ENCODE results near the gene DVL1. TPM values are rescaled to one million over a fixed set of nuclear protein-coding genes. Genes with fewer than 3 reads are reported as not detected.
A peak's percentile ranks its signal among the peaks of the same experiment; 100 is the strongest.

The DVL1 gene
- total and polyA plus RNA-seq, 10 of the 15 experiments (the other 5 are each of a cell fraction or from before 2014, with no cell fraction given), result 0.10 to 31.1 (median 4.6) TPM

- SMC1A ChIA-PET (ENCODE audit: uncharacterized antibody, unreplicated experiment), result no interaction called here
- Histone ChIP-seq H3K9ac (ENCODE audit: control insufficient read depth, insufficient read depth, low read length) (no peak overlapping the region), H3K4me3 (no peak overlapping the region), H3K27me3 (replicated peaks in 1 of 2; ENCODE audit: control insufficient read depth in 2 of 2, insufficient read depth in 2 of 2, low read length in 1 of 2) (no peaks in the 10 kb centered on the region), H3K9me3 (replicated peaks; ENCODE audit: control insufficient read depth, insufficient read depth, low read length) (no peaks in the 10 kb centered on the region), H2AFZ (ENCODE audit: control insufficient read depth, low read depth, low read length) (no peak overlapping the region), H3K79me2 (ENCODE audit: control insufficient read depth, insufficient read depth, low read length) (no peaks in the 10 kb centered on the region), H3K4me1 (ENCODE audit: control insufficient read depth, insufficient read depth, low read length) (no peaks in the 10 kb centered on the region), H3K27ac (ENCODE audit: control insufficient read depth, insufficient read depth) (no peak overlapping the region), H3K36me3 (ENCODE audit: control insufficient read depth in 2 of 2, insufficient read depth in 2 of 2, low read length in 1 of 2) (peaks cover 0 to 5% of the 10 kb centered on the region in 2 experiments), H4K20me1 (ENCODE audit: control insufficient read depth, insufficient read depth) (no peaks in the 10 kb centered on the region), H3K4me2 (ENCODE audit: control insufficient read depth, insufficient read depth) (no peak overlapping the region)
- ATAC-seq, result no peak
- no peak for FAIRE-seq
- TF ChIP-seq MEF2A (IDR thresholded peaks at IDR 0.05; ENCODE audit: insufficient read depth, low read depth, low read length), result no peak
- no peak for TF ChIP-seq ZNF274 (IDR thresholded peaks at IDR 0.05; ENCODE audit: insufficient read depth, insufficient read length)
- TF ChIP-seq ZNF217 (IDR thresholded peaks at IDR 0.05), result no peak
- in situ Hi-C loops (cut with MboI) (no loop called here), intact Hi-C loops (cut with micrococcal nuclease; ENCODE audit: unreplicated experiment) (no loop called here)
- RAD21 ChIA-PET (ENCODE audit: unreplicated experiment), result no interaction called here
- CTCF ChIA-PET, result no interaction called here
- no peak for DNase-seq (ENCODE audit: low read depth, low spot score)
- POLR2A ChIA-PET, result no interaction called here
- 95% methylated on average over 23 of the region's 23 CpGs for WGBS (ENCODE audit: insufficient coverage, insufficient replicate concordance, low lambda C conversion rate, missing lambda C conversion rate)
- no TSS peak for BruUV-seq (replicated peaks)
Measured at GRCh38 chr1:1340185-1340584, 9.0 kb downstream of the DVL1 start.

DNA sequence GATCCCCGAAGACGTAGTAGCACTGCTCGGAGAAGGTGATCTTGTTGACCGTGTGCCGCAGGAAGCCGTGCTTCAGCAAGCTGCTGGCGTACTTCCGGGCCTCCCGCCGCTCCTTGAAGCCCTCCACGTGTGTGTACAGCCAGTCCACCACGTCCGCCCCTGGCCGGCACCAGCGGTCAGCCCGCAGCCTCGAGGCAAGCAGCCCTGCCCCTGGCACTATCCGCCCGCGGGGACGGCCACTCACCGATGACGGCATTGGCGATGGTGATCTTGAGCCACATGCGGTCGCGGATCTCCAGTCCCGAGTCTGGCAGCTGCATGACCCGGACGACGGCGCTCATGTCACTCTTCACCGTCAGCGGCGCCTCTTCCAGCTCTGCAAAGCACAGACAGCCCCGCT is 10.9 kb downstream of the DVL1 start:
- Histone ChIP-seq H3K27me3 (replicated peaks in 1 of 2; ENCODE audit: control insufficient read depth in 2 of 2, insufficient read depth in 2 of 2, low read length in 1 of 2) (no peaks in the 10 kb centered on the region), H3K36me3 (ENCODE audit: control insufficient read depth in 2 of 2, insufficient read depth in 2 of 2, low read length in 1 of 2) (peaks cover 0 to 5% of the 10 kb centered on the region in 2 experiments), H3K4me2 (ENCODE audit: control insufficient read depth, insufficient read depth) (no peak overlapping the region), H3K4me1 (ENCODE audit: control insufficient read depth, insufficient read depth, low read length) (no peaks in the 10 kb centered on the region), H4K20me1 (ENCODE audit: control insufficient read depth, insufficient read depth) (no peaks in the 10 kb centered on the region), H3K4me3 (no peak overlapping the region), H3K9me3 (replicated peaks; ENCODE audit: control insufficient read depth, insufficient read depth, low read length) (no peaks in the 10 kb centered on the region), H3K79me2 (ENCODE audit: control insufficient read depth, insufficient read depth, low read length) (no peaks in the 10 kb centered on the region), H3K27ac (ENCODE audit: control insufficient read depth, insufficient read depth) (no peak overlapping the region), H2AFZ (ENCODE audit: control insufficient read depth, low read depth, low read length) (no peak overlapping the region), H3K9ac (ENCODE audit: control insufficient read depth, insufficient read depth, low read length) (no peak overlapping the region)
- no TSS peak for BruUV-seq (replicated peaks)
- POLR2A ChIA-PET, result no interaction called here
- intact Hi-C loops (cut with micrococcal nuclease; ENCODE audit: unreplicated experiment) (no loop called here), in situ Hi-C loops (cut with MboI) (no loop called here)
- SMC1A ChIA-PET (ENCODE audit: uncharacterized antibody, unreplicated experiment), result no interaction called here
- WGBS (ENCODE audit: insufficient coverage, insufficient replicate concordance, low lambda C conversion rate, missing lambda C conversion rate), result 95% methylated on average over 17 of the region's 36 CpGs
- RAD21 ChIA-PET (ENCODE audit: unreplicated experiment), result interaction anchor here (0.5 kb wide), 1 partner anchor 340 kb away, joined by 3 read pairs; no protein-coding TSS in a partner anchor
- CTCF ChIA-PET, result no interaction called here
- no peak for FAIRE-seq
- TF ChIP-seq TCF3 (IDR thresholded peaks at IDR 0.05; ENCODE audit: borderline replicate concordance, insufficient read depth, low read depth, low read length), result 0 out of 2 replicates have a peak, but pooled peaks have one; percentile 23
- no peak for TF ChIP-seq NRF1 (conservative IDR thresholded peaks at IDR 0.05; ENCODE audit: low read depth, low read length)
- TF ChIP-seq EZH2 (IDR thresholded peaks at IDR 0.05; ENCODE audit: borderline replicate concordance, control insufficient read depth, low read depth, low read length), result no peak
- TF ChIP-seq BCL3 (IDR thresholded peaks at IDR 0.05; ENCODE audit: borderline replicate concordance, insufficient read depth, low read depth, low read length, poor library complexity, severe bottlenecking), result peak; percentile 34
- ATAC-seq, result no peak
- DNase-seq (ENCODE audit: low read depth, low spot score), result no peak
